HG03095 (cell line): ENCODE results near the gene JMY.
"Not testable (repeated sequence)": the region's sequence is repeated elsewhere in the genome, so short reads cannot be mapped to it uniquely, and the experiment has no call there.

Experiments used
- ATAC-seq: cut with Tn5 transposase; IDR thresholded peaks from one replicate; pipeline ENCODE4 v1.9.1; 2021; ENCODE audit warnings: moderate library complexity; ENCODE audit not compliant: unreplicated experiment

JMY gene

GRCh38 chr5:79236970-79237739 is 1.2 kb downstream of the JMY start:
- peak; percentile 37 for ATAC-seq

- peak; percentile 1 for ATAC-seq
These were observed 2.0 kb downstream of the JMY start for GRCh38 chr5:79237740-79238560.

GRCh38 chr5:79240561-79240960 is 4.6 kb downstream of the JMY start:
- no peak for ATAC-seq

- no peak for ATAC-seq
These were observed 5.6 kb downstream of the JMY start for GRCh38 chr5:79241535-79241979.

- ATAC-seq, result no peak
These were observed 6.5 kb downstream of the JMY start for GRCh38 chr5:79242242-79243039.

GRCh38 chr5:79243224-79243623 is 7.3 kb downstream of the JMY start:
- ATAC-seq, result no peak

- not testable (repeated sequence) for ATAC-seq
These were observed 18.1 kb downstream of the JMY start for GRCh38 chr5:79254067-79254466.

GRCh38 chr5:79255786-79256557 is 20.0 kb downstream of the JMY start:
- ATAC-seq, result peak; percentile 90

- no peak for ATAC-seq
These were observed 20.6 kb downstream of the JMY start for GRCh38 chr5:79256563-79256962.

GRCh38 chr5:79257314-79257713 is 21.4 kb downstream of the JMY start:
- ATAC-seq, result no peak

GRCh38 chr5:79258801-79259200 is 22.9 kb downstream of the JMY start:
- no peak for ATAC-seq

GRCh38 chr5:79259383-79259782 is 23.5 kb downstream of the JMY start:
- no peak for ATAC-seq

- ATAC-seq, result no peak
These were observed 23.9 kb downstream of the JMY start for GRCh38 chr5:79259810-79260209.

GRCh38 chr5:79261897-79262296 is 26.0 kb downstream of the JMY start:
- no peak for ATAC-seq

- ATAC-seq, result peak; percentile 58
These were observed 27.4 kb downstream of the JMY start for GRCh38 chr5:79263290-79263689.

- ATAC-seq, result no peak
These were observed 31.2 kb downstream of the JMY start for GRCh38 chr5:79267180-79267579.

- no peak for ATAC-seq
These were observed 33.8 kb downstream of the JMY start for GRCh38 chr5:79269733-79270166.

GRCh38 chr5:79273341-79273740 is 37.4 kb downstream of the JMY start:
- no peak for ATAC-seq

- no peak for ATAC-seq
These were observed 48.9 kb downstream of the JMY start for GRCh38 chr5:79284846-79285245.

GRCh38 chr5:79285285-79285684 is 49.4 kb downstream of the JMY start:
- ATAC-seq, result no peak
